K562 (cell line): ENCODE results near the gene HEXIM2. TPM values are rescaled to one million over a fixed set of nuclear protein-coding genes. Genes with fewer than 3 reads are reported as not detected.

ENCODE experiments used
- ATAC-seq: fragments of 200-7000 bp; cut with Tn5 transposase; 3 replicates; pipeline ENCODE4 v1.9.1; 2020; ENCODE audit warnings: moderate library complexity
- BruUV-seq: library from RNA; stranded (reverse); fragments of 400-500 nt; replicated peaks from 2 replicates; lab custom pipeline; 2021; lab: Mats Ljungman, UMichigan
- CTCF ChIA-PET: fragments of 300-600 bp; formaldehyde crosslinking; extraction: SDS; loops from one replicate; lab custom pipeline; 2021; ENCODE audit warnings: low intra/inter-chr PET ratio; lab: Yijun Ruan, JAX
- POLR2A ChIA-PET: fragments of 300-600, 350-650 bp; sonication (Branson Sonifier 250); formaldehyde crosslinking; extraction: SDS; loops from one replicate; lab custom pipeline; 2021; ENCODE audit warnings: antibody characterized with exemption, inconsistent platforms; lab: Yijun Ruan, JAX
- DNase-seq, 4 experiments: peaks; one replicate each; pipeline versions ENCODE4 v3.0.0 to v3.0.0-alpha.2; 2011 to 2018; ENCODE audit warnings: low spot score in 3 of 4, mixed read lengths in 3 of 4; ENCODE audit errors: extremely low read depth in 1 of 4
- FAIRE-seq: peaks from 2 replicates; lab custom pipeline; 2011; peaks lifted over from hg19 to GRCh38; lab: Jason Lieb, UNC
- H2AFZ ChIP-seq: 2 replicates; pipeline ENCODE4 v1.6.0; 2011; ENCODE audit warnings: low read depth, low read length, control low read depth, inconsistent platforms
- H3K27ac ChIP-seq: fragments of 200-600 bp; 3 replicates; pipeline ENCODE4 v1.8.0; 2011; ENCODE audit warnings: low read depth, mild to moderate bottlenecking, control low read depth, inconsistent platforms, low read length, moderate library complexity, mixed read lengths; ENCODE audit errors: extremely low read depth
- H3K27me3 ChIP-seq, 2 experiments: fragments of 300-600 bp in 1 of 2; 2 replicates in 1 of 2; 3 replicates in 1 of 2; pipeline versions ENCODE4 v1.6.0 to v1.8.0; 2011; ENCODE audit warnings: inconsistent platforms in 2 of 2, low read length in 2 of 2, mild to moderate bottlenecking in 1 of 2, mixed read lengths in 1 of 2, moderate library complexity in 1 of 2; ENCODE audit not compliant: control insufficient read depth in 2 of 2, insufficient read depth in 2 of 2
- H3K36me3 ChIP-seq: fragments of 300-600 bp; 3 replicates; pipeline ENCODE4 v1.8.0; 2011; ENCODE audit warnings: mild to moderate bottlenecking, low read length, inconsistent platforms; ENCODE audit not compliant: control insufficient read depth, insufficient read depth
- H3K4me1 ChIP-seq, 2 experiments: fragments of 200-600 bp in 1 of 2; replicated peaks in 1 of 2; 2 replicates in 1 of 2; 3 replicates in 1 of 2; pipeline versions ENCODE4 v1.5.1 to v1.8.0; 2011; ENCODE audit warnings: inconsistent platforms in 2 of 2, low read length in 2 of 2, mild to moderate bottlenecking in 1 of 2, mixed read lengths in 1 of 2, moderate library complexity in 1 of 2; ENCODE audit not compliant: control insufficient read depth in 2 of 2, insufficient read depth in 2 of 2
- H3K4me2 ChIP-seq: 2 replicates; pipeline ENCODE4 v1.6.1; 2011; ENCODE audit warnings: low read length, control low read depth, inconsistent platforms, mixed read lengths; ENCODE audit not compliant: insufficient read depth
- H3K4me3 ChIP-seq: fragments of 200-600 bp; sonication (generic), shearing (Covaris generic); 2 replicates; pipeline ENCODE4 v1.5.1; 2016; ENCODE audit warnings: control low read depth, inconsistent platforms
- H3K79me2 ChIP-seq: fragments of 200-600 bp; 3 replicates; pipeline ENCODE4 v1.8.0; 2011; ENCODE audit warnings: low read length, inconsistent platforms; ENCODE audit not compliant: control insufficient read depth, insufficient read depth
- H3K9ac ChIP-seq, 2 experiments: 2 replicates each; pipeline versions ENCODE4 v1.6.0 to v1.6.1; 2011; ENCODE audit warnings: low read depth in 2 of 2, low read length in 2 of 2, control low read depth in 1 of 2, inconsistent platforms in 1 of 2, mild to moderate bottlenecking in 1 of 2, mixed read lengths in 1 of 2; ENCODE audit not compliant: insufficient read depth in 1 of 2
- H3K9me1 ChIP-seq: one replicate; pipeline ENCODE4 v1.6.0; 2011; ENCODE audit warnings: inconsistent platforms, mild to moderate bottlenecking, low read length, moderate library complexity; ENCODE audit not compliant: control insufficient read depth, insufficient read depth
- H3K9me3 ChIP-seq: replicated peaks from 2 replicates; pipeline ENCODE4 v1.5.1; 2011; ENCODE audit warnings: low read depth, low read length, inconsistent platforms; ENCODE audit not compliant: control insufficient read depth, insufficient read depth
- H4K20me1 ChIP-seq: replicated peaks from 2 replicates; pipeline ENCODE4 v1.6.1; 2011; ENCODE audit warnings: low read length, inconsistent platforms, mixed read lengths; ENCODE audit not compliant: control insufficient read depth, insufficient read depth
- BRD4 ChIP-seq: fragments of 200-600 bp; sonication (generic); IDR thresholded peaks from 2 replicates; pipeline ENCODE4 v1.6.1; 2017; ENCODE audit warnings: inconsistent platforms
- KAT7 ChIP-seq: sonication (generic); formaldehyde crosslinking; IDR thresholded peaks from 2 replicates; pipeline ENCODE4 v1.8.0; 2022; ENCODE audit warnings: missing genetic modification reagents, mild to moderate bottlenecking, borderline replicate concordance
- WGBS: fragments of 100-300 bp; shearing (Covaris generic); methylation state at CpG from one replicate; pipeline ENCODE4 v1.1.6; 2016; ENCODE audit warnings: low coverage, mixed read lengths; ENCODE audit not compliant: insufficient coverage; ENCODE audit errors: missing lambda C conversion rate; 5-methylcytosine and 5-hydroxymethylcytosine counted together
- in situ Hi-C: fragments of 300-500 bp; cut with MboI; formaldehyde crosslinking; loops from 4 replicates; pipeline ENCODE4 v1.15.0; 2018; ENCODE audit warnings: inconsistent platforms, mixed read lengths
- intact Hi-C: fragments of 100-400 bp; cut with micrococcal nuclease; formaldehyde crosslinking; loops from 2 replicates; pipeline ENCODE4 v1.14.2; 2022
- polyA plus RNA-seq, 8 experiments: library from polyadenylated mRNA; depleted of rRNA in 4 of 8; stranded (reverse) in 5 of 8; unstranded in 3 of 8; fragments of >200 nt; fragmentation: Nextera tagmentation in 2 of 8; fragmentation: Illumina TruSeq in 1 of 8; extraction: Ambion mirVana in 2 of 8; extraction: Trizol in 1 of 8; gene quantifications; 2 replicates each; pipeline versions ENCODE4 v1.2.1 to v1.2.3, GENCODE V29; 2011 to 2014; ENCODE audit warnings: inconsistent platforms in 1 of 8, missing spikeins in 1 of 8
- total RNA-seq, 7 experiments: library from RNA; depleted of rRNA in 6 of 7; stranded (reverse); fragments of >200 nt in 6 of 7; fragmentation: Illumina TruSeq in 2 of 7; extraction: Trizol in 2 of 7; gene quantifications; 2 replicates each; pipeline versions ENCODE4 v1.2.1 to v1.2.3, GENCODE V29; 2011 to 2021; ENCODE audit warnings: low replicate concordance in 1 of 7
- TF ChIP-seq, protein P1 (sequence below): fragments of 250-450 bp; sonication (Bioruptor Pico); IDR thresholded peaks from 2 replicates; pipeline ENCODE4 v1.5.0; 2021

The HEXIM2 gene
- total and polyA plus RNA-seq, 9 of the 15 experiments (the other 6 are each of a cell fraction or from before 2014, with no cell fraction given): 0.69 to 3.4 (median 1.1) TPM; not detected in 2

DNA sequence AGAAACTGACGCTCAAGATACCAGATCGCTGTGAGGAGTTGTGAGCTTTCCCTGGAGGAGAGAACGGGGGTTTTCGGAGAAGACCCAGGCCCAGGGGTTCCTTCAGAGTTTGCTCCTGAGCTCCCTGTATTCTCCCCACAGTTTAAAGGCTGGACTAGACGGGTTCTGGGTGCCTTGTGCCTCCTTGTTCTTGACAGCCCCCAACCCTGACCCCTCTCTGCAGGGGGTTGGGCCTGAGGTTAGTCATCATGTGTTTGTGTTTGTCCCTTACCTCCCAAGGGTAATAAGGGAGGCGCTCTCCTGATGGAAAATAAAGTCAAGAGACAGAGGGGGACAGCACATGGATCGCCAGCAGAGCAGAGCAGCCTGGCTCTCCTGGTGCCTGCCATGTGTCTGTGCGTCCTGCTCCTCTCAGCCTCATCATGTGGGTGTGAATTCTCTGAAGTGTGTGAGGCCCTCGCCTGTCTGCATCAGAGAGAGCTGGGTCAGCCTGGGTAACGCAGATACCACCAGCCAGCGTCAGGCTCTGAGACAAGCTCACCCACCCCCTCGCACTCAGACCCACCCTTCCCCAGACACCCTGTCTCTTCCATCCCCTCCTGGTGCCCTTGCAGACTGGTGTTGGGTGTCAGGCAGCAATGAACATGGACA lies 8.7 kb downstream of the HEXIM2 start:
- H3K79me2 ChIP-seq: no peaks in the 10 kb centered on the region
- peak; percentile 26; the same call in 1 of the 3 replicates for ATAC-seq
- no peak for DNase-seq
- H3K9ac ChIP-seq: peak overlapping the region in 1 of 2 experiments; percentile 80; a peak in 2 of 4 replicates
- TF ChIP-seq BRD4 (no peak), KAT7 (CRISPR knock-in tag) (no peak)
- TF ChIP-seq, protein P1, sequence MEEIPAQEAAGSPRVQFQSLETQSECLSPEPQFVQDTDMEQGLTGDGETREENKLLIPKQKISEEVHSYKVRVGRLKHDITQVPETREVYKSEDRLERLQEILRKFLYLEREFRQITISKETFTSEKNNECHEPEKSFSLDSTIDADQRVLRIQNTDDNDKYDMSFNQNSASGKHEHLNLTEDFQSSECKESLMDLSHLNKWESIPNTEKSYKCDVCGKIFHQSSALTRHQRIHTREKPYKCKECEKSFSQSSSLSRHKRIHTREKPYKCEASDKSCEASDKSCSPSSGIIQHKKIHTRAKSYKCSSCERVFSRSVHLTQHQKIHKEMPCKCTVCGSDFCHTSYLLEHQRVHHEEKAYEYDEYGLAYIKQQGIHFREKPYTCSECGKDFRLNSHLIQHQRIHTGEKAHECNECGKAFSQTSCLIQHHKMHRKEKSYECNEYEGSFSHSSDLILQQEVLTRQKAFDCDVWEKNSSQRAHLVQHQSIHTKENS (CRISPR knock-in tag): no peak
- no peak overlapping the region for H2AFZ ChIP-seq
- no peak overlapping the region for H3K4me3 ChIP-seq
- no peak overlapping the region for H3K27ac ChIP-seq
- ChIA-PET CTCF (no interaction called here), POLR2A (interaction anchor here (0.6 to 7.9 kb wide), 3 partner anchors 9 to 26 kb away, joined by 3 to 73 read pairs (median 14); partner anchors contain the start of genes HEXIM1 and HEXIM2)
- intact Hi-C loops (no loop called here), in situ Hi-C loops (no loop called here)
- H3K36me3 ChIP-seq: no peaks in the 10 kb centered on the region
- no TSS peak for BruUV-seq
- H3K9me1 ChIP-seq: no peaks in the 10 kb centered on the region
- no peaks in the 10 kb centered on the region for H4K20me1 ChIP-seq
- H3K9me3 ChIP-seq: no peaks in the 10 kb centered on the region
- peaks cover 3 to 34% of the 10 kb centered on the region in 2 experiments; a peak in 4 of 5 replicates for H3K4me1 ChIP-seq
- WGBS: 58% methylated on average over 11 of the region's 12 CpGs
- H3K4me2 ChIP-seq: no peak overlapping the region
- H3K27me3 ChIP-seq: no peaks in the 10 kb centered on the region
- peak; percentile 67 for FAIRE-seq
